Esophagus squamous epithelium (tissue), 5 donors: Measurements from ENCODE around the gene LPAR5. TPM values are rescaled to one million over a fixed set of nuclear protein-coding genes. Genes with fewer than 3 reads are reported as not detected.

Experiments used
- DNase-seq: peaks from one replicate; lab custom pipeline; 2025; lab: John Stamatoyannopoulos, UW
- H3K27ac ChIP-seq, 4 donors: fragments of 200-600 bp; sonication (generic); one replicate each; pipeline ENCODE4 v1.5.1; 2016 to 2019; ENCODE audit warnings: mild to moderate bottlenecking in 1 of 4
- H3K27me3 ChIP-seq, 4 donors: fragments of 200-600 bp; sonication (generic); 1 replicate in 3 of 4; 2 replicates in 1 of 4; pipeline versions ENCODE4 v1.5.1 to v1.6.0; 2017 to 2021; ENCODE audit warnings: antibody characterized with exemption in 1 of 4
- H3K36me3 ChIP-seq, 3 donors: fragments of 200-600 bp; sonication (generic); one replicate each; pipeline ENCODE4 v1.5.1; 2016 to 2019
- H3K4me1 ChIP-seq, 3 donors: fragments of 200-600 bp; sonication (generic); one replicate each; pipeline ENCODE4 v1.5.1; 2017 to 2019
- H3K4me3 ChIP-seq, 4 donors: fragments of 200-600 bp; sonication (generic); 1 replicate in 3 of 4; 2 replicates in 1 of 4; pipeline ENCODE4 v1.5.1; 2016 to 2019; ENCODE audit warnings: mild to moderate bottlenecking in 2 of 4, moderate library complexity in 1 of 4
- H3K9me3 ChIP-seq, 3 donors: fragments of 200-600 bp; sonication (generic); one replicate each; pipeline ENCODE4 v1.5.1; 2016 to 2019
- CTCF ChIP-seq, 6 experiments: fragments of 450-650 bp in 4 of 6; fragments of 200-600 bp in 2 of 6; sonication (generic) in 2 of 6; IDR thresholded peaks; one replicate each; pipeline ENCODE4 v1.5.1; 2016 to 2019; ENCODE audit warnings: antibody characterized with exemption in 6 of 6, mild to moderate bottlenecking in 4 of 6, moderate library complexity in 4 of 6
- POLR2A ChIP-seq, 4 donors: fragments of 450-650 bp; IDR thresholded peaks; one replicate each; pipeline ENCODE4 v1.6.1; 2017; ENCODE audit warnings: antibody characterized with exemption in 4 of 4, mild to moderate bottlenecking in 4 of 4, moderate library complexity in 3 of 4
- WGBS, 2 donors: methylation state at CpG; one replicate each; pipeline ENCODE4 v1.1.5; 2018; 5-methylcytosine and 5-hydroxymethylcytosine counted together
- intact Hi-C: fragments of 100-400 bp; cut with DNase I; formaldehyde crosslinking; loops from one replicate; pipeline ENCODE4 v1.15.0; 2022
- total RNA-seq, 4 donors: library from RNA; depleted of rRNA; stranded (reverse); fragments of >200 nt; gene quantifications; one replicate each; pipeline ENCODE4 v1.1.0, GENCODE V29; 2016
- donor health status: DM: yes; HTN: yes; CAD: no.

Gene LPAR5
- total RNA-seq, 4 donors from 2014 or later = 12.8 to 46.0 (median 17.4) TPM

DNA sequence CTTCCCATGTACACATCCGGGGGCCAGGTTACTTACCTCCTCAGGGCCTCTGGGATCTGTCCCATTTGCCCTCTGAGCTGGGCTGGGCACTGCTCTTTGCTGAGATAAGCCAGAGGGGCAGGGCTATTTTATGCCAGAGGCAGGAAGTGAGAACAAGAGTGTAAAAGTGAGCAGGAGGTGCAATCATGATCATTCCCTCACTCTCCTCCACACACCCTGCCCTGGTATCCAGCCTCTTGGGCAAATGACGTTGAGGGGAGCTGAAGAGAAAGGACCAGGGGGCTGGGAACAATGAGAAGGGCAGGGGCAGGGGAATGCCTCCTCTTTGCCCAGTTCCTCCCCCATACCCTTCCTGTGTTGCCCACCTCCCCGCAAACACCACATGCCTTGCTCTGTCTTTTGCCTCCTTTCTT is 4.2 kb downstream of the LPAR5 start:
- 78 to 89% methylated on average over 2 to 3 of the region's 3 CpGs for WGBS, 2 donors
- Histone ChIP-seq H3K4me1 (peaks cover 16 to 67% (median 20%) of the 10 kb centered on the region in 3 donors), H3K27ac (peak overlapping the region; percentile 14 to 60 (median 44)), H3K9me3 (no peaks in the 10 kb centered on the region), H3K36me3 (peaks cover 0 to 10% (median 0%) of the 10 kb centered on the region in 3 donors), H3K27me3 (no peaks in the 10 kb centered on the region), H3K4me3 (peak overlapping the region in 1 of 4 donors; percentile 26)
- no peak for TF ChIP-seq CTCF (IDR thresholded peaks at IDR 0.05)
- TF ChIP-seq POLR2A (IDR thresholded peaks at IDR 0.05) = no peak
- intact Hi-C loops = no loop called here
- DNase-seq = no peak

GRCh38 chr12:6630736-6631135 is 5.0 kb downstream of the LPAR5 start:
- TF ChIP-seq CTCF (IDR thresholded peaks at IDR 0.05) (no peak), POLR2A (IDR thresholded peaks at IDR 0.05) (no peak)
- WGBS, 2 donors = 20 to 38% methylated on average over 1 to 5 of the region's 5 CpGs
- peak overlapping the region in 1 of 4 donors; percentile 60 for H3K27ac ChIP-seq
- intact Hi-C loops = no loop called here
- no peak for DNase-seq
- H3K4me3 ChIP-seq = no peak overlapping the region
- peaks cover 0 to 10% (median 0%) of the 10 kb centered on the region in 3 donors for H3K36me3 ChIP-seq
- H3K9me3 ChIP-seq = no peaks in the 10 kb centered on the region
- no peaks in the 10 kb centered on the region for H3K27me3 ChIP-seq
- peaks cover 15 to 67% (median 16%) of the 10 kb centered on the region in 3 donors for H3K4me1 ChIP-seq

DNA sequence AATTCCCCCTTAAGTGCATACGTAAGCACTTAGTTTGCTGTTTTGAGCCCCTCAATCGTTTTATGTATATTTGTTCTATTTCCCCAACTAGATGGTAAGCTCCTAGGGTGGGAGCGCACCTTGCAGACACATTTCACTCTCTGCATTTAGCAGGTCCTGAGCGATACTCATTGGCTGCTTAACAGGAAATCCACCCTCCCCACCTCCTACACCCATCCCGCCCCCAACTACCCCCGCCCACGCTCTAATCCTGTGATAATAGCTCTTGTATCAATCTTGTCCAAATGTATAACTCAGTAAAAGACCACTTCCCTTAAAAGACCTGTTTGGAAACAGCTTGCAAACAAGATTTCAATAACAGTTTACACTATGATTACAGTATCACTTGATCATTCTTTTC is 8.1 kb downstream of the LPAR5 start:
- no peak for DNase-seq
- Histone ChIP-seq H3K36me3 (peaks cover 0 to 16% (median 0%) of the 10 kb centered on the region in 3 donors), H3K27me3 (no peaks in the 10 kb centered on the region), H3K9me3 (no peaks in the 10 kb centered on the region), H3K4me1 (peaks cover 0 to 37% (median 1%) of the 10 kb centered on the region in 3 donors), H3K27ac (no peak overlapping the region), H3K4me3 (peak overlapping the region in 2 of 4 donors; percentile 4 to 10)
- TF ChIP-seq POLR2A (IDR thresholded peaks at IDR 0.05) (no peak), CTCF (IDR thresholded peaks at IDR 0.05) (no peak)
- intact Hi-C loops = no loop called here
- 49 to 57% methylated on average over 7 of the region's 7 CpGs for WGBS, 2 donors

GRCh38 chr12:6626654-6627283 is 9.0 kb downstream of the LPAR5 start:
- Histone ChIP-seq H3K36me3 (peaks cover 0 to 16% (median 0%) of the 10 kb centered on the region in 3 donors), H3K4me1 (peaks cover 0 to 29% (median 0%) of the 10 kb centered on the region in 3 donors), H3K27me3 (no peaks in the 10 kb centered on the region), H3K9me3 (no peaks in the 10 kb centered on the region), H3K27ac (no peak overlapping the region), H3K4me3 (no peak overlapping the region)
- intact Hi-C loops = no loop called here
- TF ChIP-seq POLR2A (IDR thresholded peaks at IDR 0.05) = no peak
- no peak for TF ChIP-seq CTCF (IDR thresholded peaks at IDR 0.05)
- DNase-seq = no peak
- WGBS, 2 donors = 82 to 90% methylated on average over 8 of the region's 8 CpGs

GRCh38 chr12:6620885-6621274 is 14.9 kb downstream of the LPAR5 start:
- WGBS, 2 donors = 87 to 91% methylated on average over 22 to 29 of the region's 29 CpGs
- intact Hi-C loops = no loop called here
- H3K27me3 ChIP-seq = peaks cover 0 to 11% (median 0%) of the 10 kb centered on the region in 4 donors
- peaks cover 0 to 32% (median 10%) of the 10 kb centered on the region in 3 donors for H3K36me3 ChIP-seq
- DNase-seq = no peak
- H3K4me3 ChIP-seq = peak overlapping the region in 2 of 4 donors; percentile 14 to 49
- H3K27ac ChIP-seq = no peak overlapping the region
- no peaks in the 10 kb centered on the region for H3K9me3 ChIP-seq
- TF ChIP-seq CTCF (IDR thresholded peaks at IDR 0.05) = no peak
- TF ChIP-seq POLR2A (IDR thresholded peaks at IDR 0.05) = no peak
- peaks cover 0 to 12% (median 0%) of the 10 kb centered on the region in 3 donors for H3K4me1 ChIP-seq
